HG03575 (cell line): ENCODE results near the gene EDNRA.
"Not testable (repeated sequence)": the region's sequence is repeated elsewhere in the genome, so short reads cannot be mapped to it uniquely, and the experiment has no call there.

Experiments used
- ATAC-seq: cut with Tn5 transposase; IDR thresholded peaks from one replicate; pipeline ENCODE4 v1.9.1; 2021; ENCODE audit not compliant: unreplicated experiment, insufficient number of reproducible peaks, low FRiP score; ENCODE audit errors: extremely low read depth

The EDNRA gene

GRCh38 chr4:147480891-147481576 lies at the start of gene EDNRA:
Gene EDNRA (plus strand): TSS chr4:147481097. CDS start chr4:147485682, 4,585 bp downstream.
- no peak for ATAC-seq

GRCh38 chr4:147434370-147434769 lies 46.5 kb upstream of the EDNRA start:
- ATAC-seq, result not testable (repeated sequence)

- ATAC-seq, result no peak
Measured at GRCh38 chr4:147440442-147440841, 40.5 kb upstream of the EDNRA start.

- ATAC-seq, result no peak
Measured at GRCh38 chr4:147447786-147448185, 33.1 kb upstream of the EDNRA start.

- no peak for ATAC-seq
Measured at GRCh38 chr4:147453561-147454141, 27.2 kb upstream of the EDNRA start.

- ATAC-seq, result no peak
Measured at GRCh38 chr4:147456706-147457105, 24.2 kb upstream of the EDNRA start.

GRCh38 chr4:147461161-147461560 lies 19.7 kb upstream of the EDNRA start:
- no peak for ATAC-seq

- no peak for ATAC-seq
Measured at GRCh38 chr4:147463065-147463464, 17.8 kb upstream of the EDNRA start.

GRCh38 chr4:147465461-147465860 lies 15.4 kb upstream of the EDNRA start:
- no peak for ATAC-seq

GRCh38 chr4:147477439-147477838 lies 3.5 kb upstream of the EDNRA start:
- no peak for ATAC-seq

GRCh38 chr4:147479376-147479775 lies 1.5 kb upstream of the EDNRA start:
- ATAC-seq, result no peak

GRCh38 chr4:147479786-147480185 lies 1.1 kb upstream of the EDNRA start:
- ATAC-seq, result no peak

GRCh38 chr4:147480502-147480890 lies 401 bp upstream of the EDNRA start:
- ATAC-seq, result no peak

- ATAC-seq, result no peak
Measured at GRCh38 chr4:147481577-147482109, 746 bp downstream of the EDNRA start.

GRCh38 chr4:147482281-147482680 lies 1.4 kb downstream of the EDNRA start:
- no peak for ATAC-seq

- no peak for ATAC-seq
Measured at GRCh38 chr4:147485167-147485566, 4.3 kb downstream of the EDNRA start.

- ATAC-seq, result no peak
Measured at GRCh38 chr4:147487616-147488015, 6.7 kb downstream of the EDNRA start.

GRCh38 chr4:147488556-147488955 lies 7.7 kb downstream of the EDNRA start:
- ATAC-seq, result no peak

GRCh38 chr4:147491086-147491485 lies 10.2 kb downstream of the EDNRA start:
- no peak for ATAC-seq

GRCh38 chr4:147492306-147492705 lies 11.4 kb downstream of the EDNRA start:
- no peak for ATAC-seq

GRCh38 chr4:147492761-147493160 lies 11.9 kb downstream of the EDNRA start:
- no peak for ATAC-seq
